Ascending aorta (tissue), 2 donors: Measurements from ENCODE around the gene SPEN. TPM values are rescaled to one million over a fixed set of nuclear protein-coding genes. Genes with fewer than 3 reads are reported as not detected.
A peak's percentile ranks its signal among the peaks of the same experiment; 100 is the strongest.

ENCODE experiments used
- DNase-seq, 2 donors: peaks; one replicate each; pipeline ENCODE4 v3.0.0-alpha.2; 2019; ENCODE audit warnings: low spot score in 2 of 2
- H3K27ac ChIP-seq, 2 donors: fragments of 200-600 bp; sonication (generic); one replicate each; pipeline ENCODE4 v1.5.1; 2016 to 2017; ENCODE audit warnings: mild to moderate bottlenecking in 1 of 2
- H3K27me3 ChIP-seq: fragments of 200-600 bp; sonication (generic); one replicate; pipeline ENCODE4 v1.5.1; 2017
- H3K36me3 ChIP-seq, 2 donors: fragments of 200-600 bp; sonication (generic); one replicate each; pipeline ENCODE4 v1.5.1; 2016
- H3K4me1 ChIP-seq, 2 donors: fragments of 200-600 bp; sonication (generic); one replicate each; pipeline ENCODE4 v1.5.1; 2016 to 2017; ENCODE audit warnings: mild to moderate bottlenecking in 1 of 2
- H3K4me3 ChIP-seq, 2 donors: fragments of 200-600 bp; sonication (generic); one replicate each; pipeline ENCODE4 v1.5.1; 2016 to 2017; ENCODE audit warnings: mild to moderate bottlenecking in 1 of 2
- H3K9me3 ChIP-seq, 2 donors: fragments of 200-600 bp; sonication (generic); one replicate each; pipeline ENCODE4 v1.5.1; 2016
- intact Hi-C: fragments of 100-400 bp; cut with DNase I; formaldehyde crosslinking; loops from one replicate; pipeline ENCODE4 v1.15.1; 2023
- total RNA-seq: library from RNA; depleted of rRNA; stranded (reverse); fragments of >200 nt; gene quantifications from one replicate; pipeline ENCODE4 v1.1.0, GENCODE V29; 2016
- TF ChIP-seq, protein P1 (sequence below), 3 experiments: fragments of 200-600 bp in 2 of 3; fragments of 450-650 bp in 1 of 3; sonication (generic) in 2 of 3; IDR thresholded peaks; one replicate each; pipeline ENCODE4 v1.5.1; 2016 to 2019; ENCODE audit warnings: antibody characterized with exemption in 3 of 3, mild to moderate bottlenecking in 1 of 3, moderate library complexity in 1 of 3

The SPEN gene
- total RNA-seq, 1 donor from 2014 or later = 53.9 TPM

DNA sequence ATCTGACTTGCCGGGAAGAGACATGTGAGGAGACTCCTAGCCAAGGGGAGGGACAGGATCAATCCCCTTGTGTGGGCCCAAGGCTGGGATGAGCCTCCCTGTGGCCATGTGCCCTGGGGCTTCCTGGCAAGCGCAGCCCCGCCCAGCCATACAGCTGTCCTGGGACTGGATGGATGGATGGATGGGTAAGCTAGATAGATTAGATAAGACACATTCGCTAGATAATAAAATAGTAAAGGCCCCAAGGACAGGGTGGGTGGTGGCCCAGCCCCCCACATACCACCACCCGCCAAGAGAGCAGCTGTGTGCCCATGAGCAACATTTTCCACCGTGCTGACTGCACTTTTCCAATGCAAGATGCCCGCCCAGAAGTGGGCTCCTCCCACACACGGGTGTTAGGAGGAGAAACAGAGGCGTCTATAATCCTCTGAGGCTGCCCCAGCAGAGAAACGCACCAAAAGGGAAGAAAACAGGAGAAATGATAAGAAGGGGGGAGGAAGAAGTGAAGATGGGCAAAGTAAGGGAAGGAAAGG is 103.3 kb downstream of the SPEN start:
- peaks cover 55 to 66% of the 10 kb centered on the region in 2 donors for H3K4me1 ChIP-seq
- intact Hi-C loops = loop anchor here (2.0 to 5.0 kb wide), 2 partner anchors 26 to 64 kb away; partner anchors contain the start of gene ZBTB17
- H3K27me3 ChIP-seq = no peaks in the 10 kb centered on the region
- peak; percentile 67 to 93 for DNase-seq
- peak overlapping the region in 1 of 2 donors; percentile 14 for H3K4me3 ChIP-seq
- H3K27ac ChIP-seq = peak overlapping the region; percentile 96 to 98
- TF ChIP-seq, protein P1, sequence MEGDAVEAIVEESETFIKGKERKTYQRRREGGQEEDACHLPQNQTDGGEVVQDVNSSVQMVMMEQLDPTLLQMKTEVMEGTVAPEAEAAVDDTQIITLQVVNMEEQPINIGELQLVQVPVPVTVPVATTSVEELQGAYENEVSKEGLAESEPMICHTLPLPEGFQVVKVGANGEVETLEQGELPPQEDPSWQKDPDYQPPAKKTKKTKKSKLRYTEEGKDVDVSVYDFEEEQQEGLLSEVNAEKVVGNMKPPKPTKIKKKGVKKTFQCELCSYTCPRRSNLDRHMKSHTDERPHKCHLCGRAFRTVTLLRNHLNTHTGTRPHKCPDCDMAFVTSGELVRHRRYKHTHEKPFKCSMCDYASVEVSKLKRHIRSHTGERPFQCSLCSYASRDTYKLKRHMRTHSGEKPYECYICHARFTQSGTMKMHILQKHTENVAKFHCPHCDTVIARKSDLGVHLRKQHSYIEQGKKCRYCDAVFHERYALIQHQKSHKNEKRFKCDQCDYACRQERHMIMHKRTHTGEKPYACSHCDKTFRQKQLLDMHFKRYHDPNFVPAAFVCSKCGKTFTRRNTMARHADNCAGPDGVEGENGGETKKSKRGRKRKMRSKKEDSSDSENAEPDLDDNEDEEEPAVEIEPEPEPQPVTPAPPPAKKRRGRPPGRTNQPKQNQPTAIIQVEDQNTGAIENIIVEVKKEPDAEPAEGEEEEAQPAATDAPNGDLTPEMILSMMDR (IDR thresholded peaks at IDR 0.05) = no peak
- no peaks in the 10 kb centered on the region for H3K9me3 ChIP-seq
- peaks cover 13 to 24% of the 10 kb centered on the region in 2 donors for H3K36me3 ChIP-seq

DNA sequence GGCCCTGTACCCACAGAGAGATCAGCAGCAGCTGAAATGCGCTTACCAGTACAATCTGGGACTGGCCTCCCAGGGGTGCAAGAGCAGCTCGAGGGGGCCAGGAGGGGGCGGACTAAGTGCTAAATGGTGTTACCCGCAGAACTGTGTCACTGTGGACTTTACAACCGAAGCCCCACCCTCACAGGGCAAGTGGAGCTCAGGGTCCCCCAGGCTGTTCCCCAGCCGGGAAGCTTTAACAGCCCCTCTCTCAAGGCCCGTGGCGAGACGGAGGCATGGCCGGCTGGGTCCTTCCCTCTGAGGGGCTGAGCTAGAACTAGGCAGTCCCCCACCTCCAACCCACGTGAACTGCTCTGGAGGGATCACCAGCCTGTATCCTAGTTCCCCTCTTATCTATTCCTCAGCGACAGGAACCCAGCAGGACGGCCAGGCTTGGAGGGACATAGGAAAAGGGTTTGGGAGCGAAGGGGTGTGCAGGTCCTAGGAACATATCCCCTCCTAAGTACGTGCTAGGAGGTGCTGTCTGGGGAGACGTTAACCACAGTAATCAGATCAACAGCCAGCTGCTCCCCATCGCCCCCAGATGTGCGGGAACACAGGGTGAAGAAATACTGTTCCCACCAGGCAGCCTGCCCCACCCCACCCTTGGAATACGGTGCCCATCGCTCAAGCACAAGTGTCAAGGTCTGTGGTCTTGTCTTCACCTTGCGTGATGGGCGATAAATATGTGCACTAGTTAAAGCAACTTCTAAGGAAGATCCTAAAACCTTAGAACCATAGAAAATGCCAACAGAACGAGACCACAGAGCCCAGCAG is 104.0 kb downstream of the SPEN start:
- TF ChIP-seq, protein P1 (IDR thresholded peaks at IDR 0.05) = no peak
- H3K36me3 ChIP-seq = peaks cover 10 to 17% of the 10 kb centered on the region in 2 donors
- H3K27me3 ChIP-seq = no peaks in the 10 kb centered on the region
- DNase-seq = no peak
- H3K27ac ChIP-seq = peak overlapping the region; percentile 96 to 98
- no peaks in the 10 kb centered on the region for H3K9me3 ChIP-seq
- H3K4me1 ChIP-seq = peaks cover 57 to 66% of the 10 kb centered on the region in 2 donors
- intact Hi-C loops = loop anchor here (2.0 to 5.0 kb wide), 2 partner anchors 25 to 64 kb away; partner anchors contain the start of gene ZBTB17
- peak overlapping the region in 1 of 2 donors; percentile 7 for H3K4me3 ChIP-seq

DNA sequence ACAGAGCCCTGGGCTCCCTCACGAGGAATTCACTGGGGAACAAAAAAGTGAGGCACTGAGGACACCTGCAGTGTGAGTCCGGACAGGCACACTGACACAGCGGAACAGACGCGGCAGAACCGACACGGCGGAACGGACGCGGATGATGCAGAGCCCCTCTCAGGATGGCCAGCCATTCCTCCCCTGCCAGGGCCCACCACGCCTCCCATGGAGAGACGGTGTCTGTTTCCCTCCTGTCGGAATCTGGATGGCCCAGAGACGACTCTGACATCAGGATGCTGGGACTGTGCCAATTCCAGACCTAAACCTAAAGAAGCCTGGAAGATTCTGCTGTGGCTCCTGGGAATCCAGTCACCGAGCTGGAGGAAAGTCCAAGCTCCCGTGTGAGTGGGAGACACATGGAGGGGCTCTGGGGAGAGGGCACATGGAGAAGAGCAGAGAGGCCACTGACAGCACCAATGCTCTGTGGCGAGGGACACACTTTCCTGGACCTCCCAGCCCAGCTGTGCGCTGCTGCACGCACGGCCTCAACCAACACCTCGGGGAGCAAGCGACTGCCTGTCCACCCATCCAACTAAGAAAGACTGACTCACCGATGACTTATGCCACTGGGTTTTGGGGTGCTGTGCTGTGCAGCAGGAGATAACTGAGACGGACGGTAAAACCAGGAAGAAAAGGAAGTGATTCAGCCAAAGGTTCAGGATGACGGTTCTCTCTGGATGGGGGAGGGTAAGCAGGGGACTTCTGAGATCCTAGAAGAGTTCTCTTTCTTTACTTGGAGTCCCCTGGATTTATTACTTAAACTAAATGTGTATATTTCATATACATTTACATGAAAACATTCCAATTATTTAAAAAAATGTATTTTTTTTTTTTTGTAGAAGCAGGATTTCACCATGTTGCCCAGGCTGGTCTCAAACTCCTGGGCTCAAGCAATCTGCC is 105.1 kb downstream of the SPEN start:
- Histone ChIP-seq H3K9me3 (no peaks in the 10 kb centered on the region), H3K36me3 (peaks cover 6 to 7% of the 10 kb centered on the region in 2 donors), H3K27ac (peak overlapping the region; percentile 96 to 98), H3K4me3 (peak overlapping the region in 1 of 2 donors; percentile 9), H3K4me1 (peaks cover 56 to 58% of the 10 kb centered on the region in 2 donors), H3K27me3 (no peaks in the 10 kb centered on the region)
- TF ChIP-seq, protein P1 (IDR thresholded peaks at IDR 0.05) = no peak
- DNase-seq = no peak
- intact Hi-C loops = loop anchor here (5.0 kb wide), 1 partner anchor 65 kb away; no protein-coding TSS in a partner anchor

DNA sequence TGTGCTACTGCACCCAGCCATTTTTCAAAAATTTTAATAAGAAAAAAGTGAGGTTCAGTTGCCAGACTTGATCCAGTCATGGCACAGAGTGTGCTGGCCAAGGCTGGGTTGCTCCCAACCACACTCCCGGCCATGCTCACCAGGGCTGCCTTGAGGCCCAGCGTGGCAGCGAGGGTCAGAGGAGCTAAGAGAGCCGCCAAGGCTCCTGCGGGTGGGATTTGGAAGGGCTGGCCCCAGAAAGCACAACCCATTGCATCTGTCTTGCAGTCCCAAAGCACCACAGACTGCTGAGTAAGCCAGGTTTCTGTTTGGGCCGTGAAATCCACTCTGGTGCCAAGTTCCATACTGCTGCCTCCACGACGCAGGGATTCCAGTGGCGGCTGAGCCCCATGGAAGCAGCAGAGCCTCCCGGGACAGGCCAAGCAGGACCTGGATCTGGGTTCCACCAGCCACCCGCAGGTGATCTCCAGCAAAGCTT is 105.8 kb downstream of the SPEN start:
- Histone ChIP-seq H3K9me3 (no peaks in the 10 kb centered on the region), H3K36me3 (peaks cover 0 to 5% of the 10 kb centered on the region in 2 donors), H3K4me1 (peaks cover 48 to 54% of the 10 kb centered on the region in 2 donors), H3K4me3 (peak overlapping the region in 1 of 2 donors; percentile 9), H3K27ac (peak overlapping the region; percentile 96 to 98), H3K27me3 (no peaks in the 10 kb centered on the region)
- intact Hi-C loops = loop anchor here (5.0 kb wide), 1 partner anchor 66 kb away; no protein-coding TSS in a partner anchor
- DNase-seq = no peak
- TF ChIP-seq, protein P1 (IDR thresholded peaks at IDR 0.05) = no peak

DNA sequence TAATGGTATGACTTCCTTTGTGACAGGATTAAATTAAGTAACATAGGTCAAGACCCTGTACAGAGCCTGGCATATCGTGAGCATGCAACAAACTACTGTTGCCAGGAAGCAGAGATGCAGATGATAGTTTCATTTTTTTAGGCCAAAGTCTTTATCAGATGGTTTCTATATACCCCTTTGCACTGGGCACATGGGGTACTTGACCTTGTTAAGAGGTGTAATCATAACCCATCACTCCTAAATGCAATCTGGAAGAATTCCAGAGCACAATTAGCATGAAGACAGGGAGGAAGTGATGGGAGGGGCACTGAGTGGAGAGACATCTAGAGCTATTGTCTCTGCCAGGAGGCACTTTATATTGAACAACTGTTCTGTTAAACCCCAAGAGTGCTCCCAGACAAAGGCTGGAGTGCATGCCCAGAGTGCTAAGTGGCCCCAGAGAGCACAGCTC is 106.3 kb downstream of the SPEN start:
- Histone ChIP-seq H3K4me3 (no peak overlapping the region), H3K36me3 (peaks cover 0 to 5% of the 10 kb centered on the region in 2 donors), H3K9me3 (no peaks in the 10 kb centered on the region), H3K4me1 (peaks cover 46 to 54% of the 10 kb centered on the region in 2 donors), H3K27me3 (no peaks in the 10 kb centered on the region), H3K27ac (peak overlapping the region; percentile 96 to 98)
- TF ChIP-seq, protein P1 (IDR thresholded peaks at IDR 0.05) = no peak
- DNase-seq = no peak
- intact Hi-C loops = loop anchor here (5.0 kb wide), 1 partner anchor 67 kb away; no protein-coding TSS in a partner anchor
